ENCODE results near the gene OGFR.

The OGFR gene

GRCh38 chr20:62792182-62792939 lies 12.3 kb upstream of the OGFR start:
- H3K36me3 ChIP-seq (ENCODE audit: control insufficient read depth, low read length): peaks cover 4% of the 10 kb centered on the region; the same call in 1 of the 2 replicates
- H3K9me2 ChIP-seq (replicated peaks; ENCODE audit: control insufficient read depth, low read length): no peaks in the 10 kb centered on the region
- no peak overlapping the region for H3K27ac ChIP-seq (ENCODE audit: low read depth, low read length)
- peaks cover 9% of the 10 kb centered on the region for H3K27me3 ChIP-seq (ENCODE audit: control insufficient read depth, low read length)
- no peaks in the 10 kb centered on the region for H3K9me3 ChIP-seq (ENCODE audit: control insufficient read depth, insufficient read depth, low read length)
- peaks cover 6% of the 10 kb centered on the region for H3K79me2 ChIP-seq (ENCODE audit: control insufficient read depth, low read length)
- TF ChIP-seq CTCF (IDR thresholded peaks at IDR 0.05; ENCODE audit: low read depth, low read length, poor library complexity, severe bottlenecking) (no peak), EZH2phosphoT487 (IDR thresholded peaks at IDR 0.05; ENCODE audit: borderline replicate concordance, low read length) (no peak)
- no peaks in the 10 kb centered on the region for H4K20me1 ChIP-seq (ENCODE audit: control insufficient read depth, insufficient read depth, low read depth, low read length)
- H3K4me3 ChIP-seq (ENCODE audit: low read length): no peak overlapping the region
- H3K4me1 ChIP-seq (ENCODE audit: control insufficient read depth, low read length): peaks cover 38% of the 10 kb centered on the region
- H3K4me2 ChIP-seq (ENCODE audit: low read length): no peak overlapping the region
- peaks cover 12% of the 10 kb centered on the region for H3F3A ChIP-seq (ENCODE audit: control insufficient read depth, insufficient read depth)

GRCh38 chr20:62792940-62793756 lies 11.5 kb upstream of the OGFR start:
- Histone ChIP-seq H3K9me3 (ENCODE audit: control insufficient read depth, insufficient read depth, low read length) (no peaks in the 10 kb centered on the region), H3K79me2 (ENCODE audit: control insufficient read depth, low read length) (peaks cover 14% of the 10 kb centered on the region), H3F3A (ENCODE audit: control insufficient read depth, insufficient read depth) (peaks cover 12% of the 10 kb centered on the region), H4K20me1 (ENCODE audit: control insufficient read depth, insufficient read depth, low read depth, low read length) (no peaks in the 10 kb centered on the region), H3K27ac (ENCODE audit: low read depth, low read length) (no peak overlapping the region), H3K9me2 (replicated peaks; ENCODE audit: control insufficient read depth, low read length) (no peaks in the 10 kb centered on the region), H3K27me3 (ENCODE audit: control insufficient read depth, low read length) (peaks cover 9% of the 10 kb centered on the region), H3K4me1 (ENCODE audit: control insufficient read depth, low read length) (peaks cover 43% of the 10 kb centered on the region), H3K4me3 (ENCODE audit: low read length) (peak overlapping the region; percentile 70), H3K36me3 (ENCODE audit: control insufficient read depth, low read length) (peaks cover 12% of the 10 kb centered on the region), H3K4me2 (ENCODE audit: low read length) (peak overlapping the region; percentile 84)
- no peak for TF ChIP-seq CTCF (IDR thresholded peaks at IDR 0.05; ENCODE audit: low read depth, low read length, poor library complexity, severe bottlenecking)
- no peak for TF ChIP-seq EZH2phosphoT487 (IDR thresholded peaks at IDR 0.05; ENCODE audit: borderline replicate concordance, low read length)

- Histone ChIP-seq H4K20me1 (ENCODE audit: control insufficient read depth, insufficient read depth, low read depth, low read length) (no peaks in the 10 kb centered on the region), H3K79me2 (ENCODE audit: control insufficient read depth, low read length) (peaks cover 15% of the 10 kb centered on the region), H3K9me2 (replicated peaks; ENCODE audit: control insufficient read depth, low read length) (no peaks in the 10 kb centered on the region), H3K27ac (ENCODE audit: low read depth, low read length) (peak overlapping the region; percentile 18; the same call in 1 of the 2 replicates), H3K36me3 (ENCODE audit: control insufficient read depth, low read length) (peaks cover 18% of the 10 kb centered on the region), H3K4me3 (ENCODE audit: low read length) (peak overlapping the region; percentile 70), H3K4me2 (ENCODE audit: low read length) (peak overlapping the region; percentile 84), H3K4me1 (ENCODE audit: control insufficient read depth, low read length) (peaks cover 43% of the 10 kb centered on the region), H3K27me3 (ENCODE audit: control insufficient read depth, low read length) (peaks cover 9% of the 10 kb centered on the region), H3F3A (ENCODE audit: control insufficient read depth, insufficient read depth) (peaks cover 12% of the 10 kb centered on the region), H3K9me3 (ENCODE audit: control insufficient read depth, insufficient read depth, low read length) (no peaks in the 10 kb centered on the region)
- TF ChIP-seq CTCF (IDR thresholded peaks at IDR 0.05; ENCODE audit: low read depth, low read length, poor library complexity, severe bottlenecking): no peak
- no peak for TF ChIP-seq EZH2phosphoT487 (IDR thresholded peaks at IDR 0.05; ENCODE audit: borderline replicate concordance, low read length)
Observed at GRCh38 chr20:62793757-62794006, 11.0 kb upstream of the OGFR start.

All from DOHH2 (cell line).